Neural cell (in vitro differentiated cells): Measurements from ENCODE around the gene ATXN2. TPM values are rescaled to one million over a fixed set of nuclear protein-coding genes. Genes with fewer than 3 reads are reported as not detected.

ENCODE experiments used
- H2AFZ ChIP-seq: fragments of 200-600, 300-800 bp; sonication (generic), shearing (Covaris generic); 2 replicates; pipeline ENCODE4 v1.6.0; 2014; ENCODE audit warnings: low read depth, mild to moderate bottlenecking, antibody characterized with exemption, low read length, moderate library complexity
- H3F3A ChIP-seq: fragments of 200-600 bp; shearing (Covaris generic); 2 replicates; pipeline ENCODE4 v1.6.1; 2016; ENCODE audit warnings: mild to moderate bottlenecking, moderate library complexity, mixed read lengths, antibody characterized with exemption, low read length; ENCODE audit not compliant: insufficient read depth, poor library complexity, severe bottlenecking
- H3K27ac ChIP-seq: fragments of 200-600, 300-800 bp; sonication (generic), shearing (Covaris generic); 2 replicates; pipeline ENCODE4 v1.5.1; 2014; ENCODE audit warnings: mild to moderate bottlenecking, low read length, moderate library complexity
- H3K27me3 ChIP-seq: fragments of 300-800, 200-600 bp; sonication (generic), shearing (Covaris generic); 2 replicates; pipeline ENCODE4 v1.6.0; 2014; ENCODE audit warnings: mild to moderate bottlenecking, low read depth, low read length, moderate library complexity; ENCODE audit not compliant: insufficient read depth
- H3K36me3 ChIP-seq: fragments of 300-800, 200-600 bp; sonication (generic), shearing (Covaris generic); 2 replicates; pipeline ENCODE4 v1.5.1; 2014; ENCODE audit warnings: mild to moderate bottlenecking, antibody characterized with exemption, low read length, moderate library complexity; ENCODE audit not compliant: insufficient read depth
- H3K4me2 ChIP-seq: fragments of 300-800, 200-600 bp; sonication (generic), shearing (Covaris generic); 2 replicates; pipeline ENCODE4 v1.6.0; 2014; ENCODE audit warnings: mild to moderate bottlenecking, low read length
- H3K4me3 ChIP-seq: fragments of 300-800, 200-600 bp; sonication (generic), shearing (Covaris generic); 2 replicates; pipeline ENCODE4 v1.5.1; 2014; ENCODE audit warnings: mild to moderate bottlenecking, low read length, moderate library complexity
- H3K79me2 ChIP-seq: fragments of 200-600 bp; shearing (Covaris generic); replicated peaks from 2 replicates; pipeline ENCODE4 v1.6.0; 2014; ENCODE audit warnings: mild to moderate bottlenecking, low read length, moderate library complexity; ENCODE audit not compliant: insufficient read depth
- H3K9ac ChIP-seq: fragments of 300-800, 200-600 bp; sonication (generic), shearing (Covaris generic); 2 replicates; pipeline ENCODE4 v1.6.1; 2016; ENCODE audit warnings: mild to moderate bottlenecking, low read length, mixed read lengths
- H3K9me2 ChIP-seq: fragments of 200-600 bp; shearing (Covaris generic); 2 replicates; pipeline ENCODE4 v1.6.1; 2016; ENCODE audit warnings: mild to moderate bottlenecking, low read length, mixed read lengths; ENCODE audit not compliant: insufficient read depth
- H3K9me3 ChIP-seq: fragments of 200-600, 300-800 bp; sonication (generic), shearing (Covaris generic); 2 replicates; pipeline ENCODE4 v1.6.1; 2016; ENCODE audit warnings: mild to moderate bottlenecking, mixed run types, low read length, moderate library complexity, mixed read lengths
- H4K20me1 ChIP-seq: fragments of 200-600 bp; shearing (Covaris generic); 2 replicates; pipeline ENCODE4 v1.6.1; 2016; ENCODE audit warnings: mild to moderate bottlenecking, mixed run types; ENCODE audit not compliant: insufficient read depth
- EP300 ChIP-seq: fragments of 450-650 bp; conservative IDR thresholded peaks from 2 replicates; pipeline ENCODE4 v1.6.1; 2014; ENCODE audit warnings: antibody characterized with exemption, mild to moderate bottlenecking, moderate library complexity; ENCODE audit not compliant: poor library complexity, severe bottlenecking
- EZH2 ChIP-seq: fragments of 200-600, 300-800 bp; shearing (Covaris generic), sonication (generic); IDR thresholded peaks from 2 replicates; pipeline ENCODE4 v1.6.1; 2014; ENCODE audit warnings: antibody characterized with exemption, low read length, borderline replicate concordance, mild to moderate bottlenecking; ENCODE audit not compliant: insufficient read depth, poor library complexity, severe bottlenecking
- MXI1 ChIP-seq: fragments of 450-650 bp; conservative IDR thresholded peaks from 2 replicates; pipeline ENCODE4 v1.6.1; 2014; ENCODE audit warnings: antibody characterized with exemption, mild to moderate bottlenecking; ENCODE audit not compliant: poor library complexity, severe bottlenecking
- POLR2AphosphoS5 ChIP-seq: IDR thresholded peaks from 2 replicates; pipeline ENCODE4 v1.6.1; 2012
- RAD21 ChIP-seq: fragments of 450-650 bp; conservative IDR thresholded peaks from 2 replicates; pipeline ENCODE4 v1.6.1; 2014; ENCODE audit warnings: antibody characterized with exemption, mild to moderate bottlenecking, moderate library complexity
- SMC3 ChIP-seq: fragments of 450-650 bp; conservative IDR thresholded peaks from 2 replicates; pipeline ENCODE4 v1.6.1; 2014; ENCODE audit warnings: antibody characterized with exemption, mild to moderate bottlenecking, moderate library complexity; ENCODE audit not compliant: poor library complexity
- TAF1 ChIP-seq: IDR thresholded peaks from 2 replicates; pipeline ENCODE4 v1.6.1; 2012; ENCODE audit warnings: low read depth
- polyA plus RNA-seq: library from polyadenylated mRNA; depleted of rRNA; stranded (reverse); fragments of >200 nt; gene quantifications from 2 replicates; pipeline ENCODE4 v1.2.3, GENCODE V29; 2014
- TF ChIP-seq, protein P1 (sequence below): fragments of 450-650 bp; IDR thresholded peaks from 2 replicates; pipeline ENCODE4 v1.5.1; 2014; ENCODE audit warnings: antibody characterized with exemption, mild to moderate bottlenecking, moderate library complexity; ENCODE audit not compliant: poor library complexity, severe bottlenecking
- TF ChIP-seq, protein P2 (sequence below): IDR thresholded peaks from 2 replicates; pipeline ENCODE4 v1.6.1; 2012; ENCODE audit warnings: borderline replicate concordance

The ATXN2 gene
- polyA plus RNA-seq, 1 donor from 2014 or later, result 12.6 TPM

DNA sequence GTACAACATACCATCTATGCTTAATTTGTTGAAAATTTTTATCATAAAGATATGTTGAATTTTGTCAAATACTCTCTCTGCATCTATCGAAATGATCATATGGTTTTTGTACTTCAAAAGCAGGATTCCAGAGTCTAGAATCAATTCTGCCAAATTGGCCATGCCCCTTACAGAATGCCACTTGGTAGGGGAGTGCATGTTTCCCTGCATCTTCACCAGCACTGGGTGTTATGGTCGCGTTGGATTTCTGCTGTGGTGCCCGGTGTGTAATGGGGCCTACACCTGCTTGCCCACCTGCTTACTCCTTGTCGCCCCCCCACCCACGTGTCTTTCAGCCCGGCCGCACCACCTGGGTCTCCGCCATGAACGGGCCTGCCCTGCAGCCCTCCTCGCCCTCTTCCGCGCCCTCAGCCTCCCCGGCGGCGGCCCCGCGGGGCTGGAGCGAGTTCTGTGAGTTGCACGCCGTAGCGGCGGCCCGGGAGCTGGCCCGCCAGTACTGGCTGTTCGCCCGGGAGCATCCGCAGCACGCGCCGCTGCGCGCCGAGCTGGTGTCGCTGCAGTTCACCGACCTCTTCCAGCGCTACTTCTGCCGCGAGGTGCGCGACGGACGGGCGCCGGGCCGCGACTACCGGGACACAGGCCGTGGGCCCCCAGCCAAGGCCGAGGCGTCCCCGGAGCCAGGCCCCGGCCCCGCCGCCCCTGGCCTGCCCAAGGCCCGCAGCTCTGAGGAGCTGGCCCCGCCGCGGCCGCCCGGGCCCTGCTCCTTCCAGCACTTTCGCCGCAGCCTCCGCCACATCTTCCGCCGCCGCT is 181.1 kb downstream of the ATXN2 start:
- H3K79me2 ChIP-seq, result no peaks in the 10 kb centered on the region

DNA sequence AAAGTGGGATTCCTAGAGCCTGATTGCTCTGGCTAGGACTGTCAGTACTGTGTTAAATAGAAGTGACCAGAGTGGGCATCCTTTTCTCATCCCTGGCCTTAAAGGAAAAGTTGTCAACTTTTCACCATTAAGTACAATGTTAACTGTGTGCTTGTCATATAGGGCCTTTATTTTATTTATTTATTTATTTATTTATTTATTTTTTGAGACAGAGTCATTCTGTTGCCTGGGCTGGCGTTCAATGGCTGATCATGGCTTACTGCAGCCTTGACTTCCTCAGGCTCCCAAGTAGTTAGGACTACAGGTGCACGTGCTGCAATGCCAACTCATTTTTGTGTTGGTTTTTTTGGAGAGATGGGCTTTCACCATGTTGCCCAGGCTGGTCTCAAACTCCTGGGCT is 181.8 kb downstream of the ATXN2 start:
- Histone ChIP-seq H3K79me2 (no peaks in the 10 kb centered on the region), H3K27me3 (no peaks in the 10 kb centered on the region), H3K9ac (no peak overlapping the region), H4K20me1 (no peaks in the 10 kb centered on the region), H3K27ac (no peak overlapping the region), H3K4me3 (no peak overlapping the region), H3K36me3 (no peaks in the 10 kb centered on the region), H3K9me2 (no peaks in the 10 kb centered on the region), H3K4me2 (no peak overlapping the region), H2AFZ (no peak overlapping the region), H3K9me3 (no peaks in the 10 kb centered on the region), H3F3A (no peaks in the 10 kb centered on the region)
- TF ChIP-seq RAD21 (no peak), POLR2AphosphoS5 (no peak), SMC3 (no peak), EZH2 (no peak), MXI1 (no peak), EP300 (no peak), TAF1 (no peak)
- TF ChIP-seq, protein P1, sequence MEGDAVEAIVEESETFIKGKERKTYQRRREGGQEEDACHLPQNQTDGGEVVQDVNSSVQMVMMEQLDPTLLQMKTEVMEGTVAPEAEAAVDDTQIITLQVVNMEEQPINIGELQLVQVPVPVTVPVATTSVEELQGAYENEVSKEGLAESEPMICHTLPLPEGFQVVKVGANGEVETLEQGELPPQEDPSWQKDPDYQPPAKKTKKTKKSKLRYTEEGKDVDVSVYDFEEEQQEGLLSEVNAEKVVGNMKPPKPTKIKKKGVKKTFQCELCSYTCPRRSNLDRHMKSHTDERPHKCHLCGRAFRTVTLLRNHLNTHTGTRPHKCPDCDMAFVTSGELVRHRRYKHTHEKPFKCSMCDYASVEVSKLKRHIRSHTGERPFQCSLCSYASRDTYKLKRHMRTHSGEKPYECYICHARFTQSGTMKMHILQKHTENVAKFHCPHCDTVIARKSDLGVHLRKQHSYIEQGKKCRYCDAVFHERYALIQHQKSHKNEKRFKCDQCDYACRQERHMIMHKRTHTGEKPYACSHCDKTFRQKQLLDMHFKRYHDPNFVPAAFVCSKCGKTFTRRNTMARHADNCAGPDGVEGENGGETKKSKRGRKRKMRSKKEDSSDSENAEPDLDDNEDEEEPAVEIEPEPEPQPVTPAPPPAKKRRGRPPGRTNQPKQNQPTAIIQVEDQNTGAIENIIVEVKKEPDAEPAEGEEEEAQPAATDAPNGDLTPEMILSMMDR, result no peak
- TF ChIP-seq, protein P2, sequence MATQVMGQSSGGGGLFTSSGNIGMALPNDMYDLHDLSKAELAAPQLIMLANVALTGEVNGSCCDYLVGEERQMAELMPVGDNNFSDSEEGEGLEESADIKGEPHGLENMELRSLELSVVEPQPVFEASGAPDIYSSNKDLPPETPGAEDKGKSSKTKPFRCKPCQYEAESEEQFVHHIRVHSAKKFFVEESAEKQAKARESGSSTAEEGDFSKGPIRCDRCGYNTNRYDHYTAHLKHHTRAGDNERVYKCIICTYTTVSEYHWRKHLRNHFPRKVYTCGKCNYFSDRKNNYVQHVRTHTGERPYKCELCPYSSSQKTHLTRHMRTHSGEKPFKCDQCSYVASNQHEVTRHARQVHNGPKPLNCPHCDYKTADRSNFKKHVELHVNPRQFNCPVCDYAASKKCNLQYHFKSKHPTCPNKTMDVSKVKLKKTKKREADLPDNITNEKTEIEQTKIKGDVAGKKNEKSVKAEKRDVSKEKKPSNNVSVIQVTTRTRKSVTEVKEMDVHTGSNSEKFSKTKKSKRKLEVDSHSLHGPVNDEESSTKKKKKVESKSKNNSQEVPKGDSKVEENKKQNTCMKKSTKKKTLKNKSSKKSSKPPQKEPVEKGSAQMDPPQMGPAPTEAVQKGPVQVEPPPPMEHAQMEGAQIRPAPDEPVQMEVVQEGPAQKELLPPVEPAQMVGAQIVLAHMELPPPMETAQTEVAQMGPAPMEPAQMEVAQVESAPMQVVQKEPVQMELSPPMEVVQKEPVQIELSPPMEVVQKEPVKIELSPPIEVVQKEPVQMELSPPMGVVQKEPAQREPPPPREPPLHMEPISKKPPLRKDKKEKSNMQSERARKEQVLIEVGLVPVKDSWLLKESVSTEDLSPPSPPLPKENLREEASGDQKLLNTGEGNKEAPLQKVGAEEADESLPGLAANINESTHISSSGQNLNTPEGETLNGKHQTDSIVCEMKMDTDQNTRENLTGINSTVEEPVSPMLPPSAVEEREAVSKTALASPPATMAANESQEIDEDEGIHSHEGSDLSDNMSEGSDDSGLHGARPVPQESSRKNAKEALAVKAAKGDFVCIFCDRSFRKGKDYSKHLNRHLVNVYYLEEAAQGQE, result no peak

More for the DNA sequence above, 181.1 kb downstream of the ATXN2 start:
- TF ChIP-seq POLR2AphosphoS5, result no peak
- no peak for TF ChIP-seq TAF1
- no peak for TF ChIP-seq EZH2
- no peak for TF ChIP-seq RAD21
- TF ChIP-seq SMC3, result no peak
- TF ChIP-seq EP300, result no peak
- Histone ChIP-seq H3K4me3 (no peak overlapping the region), H3F3A (no peaks in the 10 kb centered on the region), H3K9me3 (no peaks in the 10 kb centered on the region), H3K27ac (no peak overlapping the region), H3K4me2 (no peak overlapping the region), H3K36me3 (no peaks in the 10 kb centered on the region), H3K27me3 (no peaks in the 10 kb centered on the region), H2AFZ (no peak overlapping the region), H4K20me1 (no peaks in the 10 kb centered on the region), H3K9me2 (no peaks in the 10 kb centered on the region), H3K9ac (no peak overlapping the region)
